ENCODE measurements around the gene BNIPL.
A peak's percentile ranks its signal among the peaks of the same experiment; 100 is the strongest.

Gene BNIPL

DNA sequence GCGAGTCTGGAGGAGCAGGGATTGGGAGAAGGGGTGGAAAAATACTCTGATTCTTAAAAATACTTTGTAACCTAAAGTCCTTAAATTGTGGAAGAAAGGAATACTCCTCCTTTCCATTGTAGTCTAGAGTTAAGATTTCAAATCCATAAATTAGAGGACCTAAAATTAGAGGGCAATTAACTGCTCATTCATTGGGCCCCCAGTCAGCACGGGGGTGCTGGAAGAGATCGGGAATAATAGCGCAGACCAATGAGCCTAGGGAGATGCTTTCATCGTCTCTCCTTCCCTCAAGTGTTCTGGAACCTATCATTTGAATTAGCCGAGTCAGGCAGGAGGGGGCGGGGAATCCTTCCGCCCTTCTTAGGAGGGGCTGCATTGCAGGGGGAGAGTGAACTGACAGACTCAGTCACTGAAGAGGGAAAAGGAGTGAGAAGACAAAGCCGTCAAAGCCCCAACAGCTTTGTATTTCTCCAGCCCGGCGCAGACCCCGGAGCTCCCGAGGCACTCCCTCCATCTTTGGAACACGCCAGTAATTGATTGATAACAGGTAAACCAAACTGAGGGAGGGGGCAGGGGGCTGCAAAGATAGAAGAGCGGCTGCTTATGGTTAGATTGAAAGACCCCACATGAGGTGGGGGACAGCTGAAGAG is 23.7 kb downstream of the BNIPL start, which contains the start of gene MLLT11:
TSS of gene MLLT11 (plus strand) at position 391 of the 650 bp plus-strand sequence. CDS start 6,828 bp downstream, outside the sequence.
- peak; percentile 27 for DNase-seq

DNA sequence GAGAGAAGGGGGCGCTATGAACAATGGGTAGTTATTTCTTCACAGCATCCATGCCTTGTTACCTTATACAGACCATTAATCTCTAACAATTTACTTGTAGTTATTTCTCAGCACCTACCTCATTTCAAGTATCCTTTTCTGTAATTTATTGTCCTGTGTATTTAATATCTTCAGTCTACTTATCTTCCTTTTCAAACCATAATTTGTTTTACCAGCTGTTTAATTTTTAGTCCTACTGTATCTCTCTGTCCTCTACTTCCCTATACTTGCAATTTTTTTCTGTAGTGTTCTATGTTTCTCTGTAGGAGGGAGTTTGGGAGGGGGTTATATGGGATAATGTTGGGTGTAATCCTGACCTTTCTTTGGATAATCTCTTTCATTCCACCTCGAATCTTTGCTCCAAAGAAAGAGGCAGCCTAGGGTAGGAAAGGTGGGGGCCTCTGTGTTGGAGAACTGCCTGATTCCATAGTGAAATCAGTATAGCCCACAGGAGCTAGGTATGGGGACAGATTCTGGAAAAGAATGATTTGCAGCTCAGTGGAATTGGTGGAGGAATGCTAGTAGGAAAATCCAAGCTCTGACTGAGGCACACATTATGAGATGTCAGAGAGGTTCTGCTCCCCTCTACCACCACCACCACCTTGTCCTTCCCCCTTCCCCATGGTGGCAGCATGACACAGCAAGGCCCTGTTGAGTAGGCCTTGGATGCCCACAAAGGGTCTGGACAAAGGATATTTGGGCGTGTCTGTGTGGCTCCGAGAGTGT is 24.5 kb downstream of the BNIPL start:
- no peak for DNase-seq

DNA sequence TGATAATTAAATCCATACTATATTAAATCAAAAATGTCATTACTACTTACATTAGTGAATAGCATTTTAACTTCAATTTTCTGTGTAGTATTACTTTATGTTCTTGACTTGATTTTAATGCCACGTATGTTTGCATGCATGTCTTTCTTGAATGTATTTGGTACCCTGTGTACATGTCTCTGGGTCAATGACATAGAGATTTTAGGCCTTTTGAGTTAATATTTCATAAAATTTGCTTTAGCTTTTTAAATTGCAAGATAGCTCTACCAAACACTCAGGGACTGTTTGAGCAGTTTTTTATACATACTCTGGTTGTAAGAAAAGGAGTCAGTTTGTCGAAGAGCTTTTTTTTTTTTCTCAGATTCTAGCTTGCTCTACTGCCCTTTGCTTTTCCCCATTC is 25.3 kb downstream of the BNIPL start:
- DNase-seq = no peak

DNA sequence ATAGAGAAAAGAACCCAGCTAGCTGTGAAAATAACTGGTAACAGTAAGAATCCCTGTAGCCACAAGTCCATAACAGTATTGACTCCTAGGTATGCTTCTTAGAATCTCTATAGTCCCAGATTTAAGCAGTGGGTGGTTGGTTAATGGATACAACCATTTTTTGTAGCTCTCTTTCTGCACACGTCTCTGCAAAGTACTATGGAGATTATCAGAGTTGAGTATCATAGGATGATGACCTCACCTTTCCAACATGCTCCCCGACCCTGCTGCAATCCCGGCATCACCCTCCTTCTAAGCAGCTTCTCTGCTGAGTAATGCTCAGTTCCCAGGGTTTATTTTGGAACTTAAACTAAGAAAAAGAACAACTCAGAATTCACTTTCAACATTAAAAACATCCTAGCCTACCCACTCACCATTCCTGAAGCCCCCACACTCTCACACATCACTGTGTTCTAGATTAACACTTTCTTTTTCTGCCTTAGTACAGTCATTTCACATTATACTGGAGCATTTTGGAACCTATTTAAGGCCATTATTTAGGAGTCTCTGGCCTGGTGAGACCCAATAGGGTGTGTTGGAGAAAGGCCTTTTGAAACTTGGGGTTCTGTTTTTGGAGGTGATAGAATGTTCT is 26.5 kb downstream of the BNIPL start:
- no peak for DNase-seq

DNA sequence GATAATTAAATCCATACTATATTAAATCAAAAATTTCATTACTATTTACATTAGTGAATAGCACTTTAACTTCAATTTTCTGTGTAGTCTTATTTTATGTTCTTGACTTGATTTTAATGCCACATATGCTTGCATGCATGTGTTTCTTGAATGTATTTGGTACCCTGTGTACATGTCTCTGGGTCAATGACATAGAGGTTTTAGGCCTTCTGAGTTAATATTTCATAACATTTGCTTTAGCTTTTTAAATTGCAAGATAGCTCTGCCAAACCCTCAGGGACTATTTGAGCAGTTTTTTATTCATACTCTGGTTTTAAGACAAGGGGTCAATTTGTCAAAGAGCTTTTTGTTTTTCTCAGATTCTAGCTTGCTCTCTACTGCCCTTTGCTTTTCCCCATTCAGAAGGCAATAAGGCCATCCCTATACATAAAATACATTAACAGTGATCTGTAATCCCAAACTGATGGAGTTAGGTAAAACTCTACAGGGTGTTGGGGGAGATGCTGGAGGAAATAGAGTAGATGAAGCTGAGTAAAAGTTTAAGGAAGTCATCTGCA is 28.8 kb downstream of the BNIPL start:
- no peak for DNase-seq

DNA sequence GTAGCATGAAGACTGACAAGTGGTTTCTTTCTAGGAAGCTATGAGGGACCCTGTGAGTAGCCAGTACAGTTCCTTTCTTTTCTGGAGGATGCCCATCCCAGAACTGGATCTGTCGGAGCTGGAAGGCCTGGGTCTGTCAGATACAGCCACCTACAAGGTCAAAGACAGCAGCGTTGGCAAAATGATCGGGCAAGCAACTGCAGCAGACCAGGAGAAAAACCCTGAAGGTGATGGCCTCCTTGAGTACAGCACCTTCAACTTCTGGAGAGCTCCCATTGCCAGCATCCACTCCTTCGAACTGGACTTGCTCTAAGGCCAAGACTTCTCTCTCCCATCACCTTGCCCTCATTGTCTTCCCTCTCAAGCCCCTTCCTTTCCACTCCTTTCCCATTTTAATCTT is 30.8 kb downstream of the BNIPL start:
- DNase-seq = no peak

DNA sequence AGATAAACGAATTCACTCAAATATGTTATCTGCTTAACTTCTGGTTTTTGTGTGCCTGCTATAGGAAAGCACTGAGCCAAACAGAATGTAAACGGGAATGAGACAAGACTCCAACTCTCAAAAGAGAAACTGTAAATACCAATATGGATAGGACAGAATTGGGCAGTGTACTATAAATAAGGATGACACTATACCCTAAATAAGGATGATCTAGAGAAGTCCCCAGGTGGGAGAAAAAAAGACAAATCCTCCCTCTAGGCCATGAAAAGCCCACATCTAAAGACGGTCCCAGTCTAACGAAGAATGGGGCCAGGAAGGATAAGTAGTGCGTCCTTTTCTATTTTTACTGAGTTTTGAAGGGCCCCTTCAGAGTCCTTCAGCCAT is 32.7 kb downstream of the BNIPL start:
- no peak for DNase-seq

DNA sequence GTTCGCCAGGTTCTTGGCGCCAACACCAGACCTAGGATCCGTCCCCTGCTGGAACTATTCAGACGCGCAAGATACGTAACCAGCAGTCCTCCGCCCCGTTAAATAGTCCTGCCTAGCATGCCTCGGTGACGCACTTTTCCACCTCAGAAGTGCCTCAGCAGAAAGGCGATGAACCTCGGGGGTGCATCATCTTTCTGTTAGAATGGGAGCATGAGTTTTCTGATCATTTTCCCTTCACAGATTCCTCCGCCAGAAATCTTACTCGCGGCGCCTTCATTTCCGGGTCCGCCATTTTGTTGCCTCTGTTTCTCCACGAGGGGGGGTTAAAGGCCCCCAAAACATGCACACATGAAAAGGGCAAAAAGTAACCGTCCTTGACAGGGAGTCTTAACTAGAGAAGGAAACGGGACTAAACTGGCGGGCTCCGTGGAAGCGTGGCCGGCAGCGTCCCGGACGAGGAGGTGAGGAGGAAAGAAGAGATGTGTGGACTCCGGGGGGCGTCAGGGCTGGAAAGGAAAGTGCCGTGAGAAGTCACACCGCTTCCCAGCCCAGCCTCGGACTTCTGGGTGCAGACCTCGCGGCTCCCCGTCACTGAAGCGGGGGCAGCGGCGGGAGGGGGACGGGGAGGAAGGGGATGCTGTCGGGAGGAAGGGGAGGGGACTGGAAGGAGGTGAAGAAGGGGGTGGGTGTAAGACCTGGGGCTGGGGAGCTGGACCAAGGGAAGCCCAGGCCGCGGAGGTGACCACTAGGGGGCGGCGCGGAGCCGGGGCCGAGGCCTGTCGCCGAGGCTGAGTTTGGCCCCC is 34.3 kb downstream of the BNIPL start, which contains the start of gene GABPB2:
TSS of gene GABPB2 (plus strand) at position 288 of the 803 bp plus-strand sequence. CDS start 17,429 bp downstream, outside the sequence.
- peak; percentile 90 for DNase-seq

DNA sequence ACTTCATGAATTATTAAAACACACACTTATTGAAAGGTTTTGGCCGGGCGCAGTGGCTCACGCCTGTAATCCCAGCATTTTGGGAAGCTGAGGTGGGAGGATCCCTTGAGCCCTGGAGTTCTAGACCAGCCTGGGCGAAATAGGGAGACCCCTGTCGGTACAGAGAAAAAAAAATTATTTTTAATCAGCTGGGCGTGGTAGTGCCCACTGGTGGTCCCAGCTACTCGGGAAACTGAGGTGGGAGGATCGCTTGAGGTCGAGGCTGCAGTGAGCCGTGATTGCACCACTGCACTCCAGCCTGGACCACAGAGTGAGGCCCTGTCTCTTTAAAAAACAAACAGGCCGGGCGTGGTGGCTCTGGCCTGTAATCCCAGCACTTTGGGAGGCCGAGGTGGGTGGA is 35.8 kb downstream of the BNIPL start:
- no peak for DNase-seq

DNA sequence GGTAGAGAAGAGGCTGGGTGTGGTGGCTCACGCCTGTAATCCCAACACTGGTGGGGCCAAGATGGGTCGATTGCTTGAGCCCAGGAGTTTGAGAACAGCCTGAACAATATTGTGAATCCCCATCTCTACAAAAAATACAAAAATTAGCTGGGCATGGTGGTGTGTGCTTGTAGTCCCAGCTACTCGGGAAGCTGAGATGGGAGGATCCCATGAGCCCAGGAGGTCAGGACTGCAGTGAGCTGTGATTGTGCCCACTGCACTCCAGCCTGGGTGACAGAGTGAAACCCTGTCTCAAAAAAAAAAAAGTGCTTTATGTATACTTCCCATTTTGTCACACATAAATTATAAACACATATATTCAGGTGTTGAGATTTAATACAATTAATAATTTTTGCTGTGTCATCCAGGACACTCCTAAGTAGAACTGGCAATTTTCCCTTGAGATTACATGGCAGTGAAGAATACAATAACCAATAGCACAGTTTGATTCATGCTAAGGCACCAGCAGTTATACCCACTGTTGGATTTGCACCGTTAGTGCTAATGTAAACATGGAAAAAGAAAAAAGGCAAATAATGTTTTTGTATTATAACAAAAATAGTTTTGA is 49.7 kb downstream of the BNIPL start:
- no peak for DNase-seq

Data from GDM1 (cell line).